IMR-90 (cell line): ENCODE results near the gene PRELP. TPM values are rescaled to one million over a fixed set of nuclear protein-coding genes. Genes with fewer than 3 reads are reported as not detected.
A peak's percentile ranks its signal among the peaks of the same experiment; 100 is the strongest.

Experiments
- ATAC-seq: fragments of 200-7000 bp; cut with Tn5 transposase; 2 replicates; pipeline ENCODE4 v1.9.1; 2020; ENCODE audit warnings: low read depth, mild to moderate bottlenecking, moderate library complexity
- BruUV-seq: library from RNA; stranded (reverse); fragments of 400-500 nt; replicated peaks from 2 replicates; lab custom pipeline; 2021; lab: Mats Ljungman, UMichigan
- CTCF ChIA-PET: fragments of 300-600 bp; formaldehyde crosslinking; extraction: SDS; loops from one replicate; lab custom pipeline; 2021; ENCODE audit warnings: antibody characterized with exemption; lab: Yijun Ruan, JAX
- POLR2A ChIA-PET: fragments of 300-600 bp; sonication (Branson Sonifier 250); formaldehyde crosslinking; loops from one replicate; lab custom pipeline; 2022; ENCODE audit warnings: antibody characterized with exemption; ENCODE audit not compliant: unreplicated experiment; lab: Charles Lee
- DNase-seq: peaks from one replicate; pipeline ENCODE4 v3.0.0; 2013
- H2AFZ ChIP-seq: replicated peaks from 2 replicates; pipeline ENCODE3; 2013; ENCODE audit warnings: low read length, mild to moderate bottlenecking; ENCODE audit not compliant: poor library complexity
- H2AK5ac ChIP-seq: 2 replicates; pipeline ENCODE4 v1.6.1; 2013; ENCODE audit warnings: low read depth, low read length, inconsistent platforms
- H2AK9ac ChIP-seq: replicated peaks from 2 replicates; pipeline ENCODE3; 2013; ENCODE audit warnings: mild to moderate bottlenecking, low read depth, low read length, moderate library complexity; ENCODE audit not compliant: poor library complexity
- H2BK120ac ChIP-seq: 2 replicates; pipeline ENCODE4 v1.6.1; 2013; ENCODE audit warnings: low read depth, low read length, inconsistent platforms
- H2BK15ac ChIP-seq: 3 replicates; pipeline ENCODE4 v1.6.1; 2013; ENCODE audit warnings: low read depth, low read length, inconsistent platforms
- H2BK20ac ChIP-seq: 2 replicates; pipeline ENCODE4 v1.6.1; 2013; ENCODE audit warnings: low read depth, mild to moderate bottlenecking, inconsistent platforms, low read length, moderate library complexity
- H2BK5ac ChIP-seq: 2 replicates; pipeline ENCODE4 v1.6.1; 2013; ENCODE audit warnings: mild to moderate bottlenecking, low read depth, low read length, inconsistent platforms; ENCODE audit not compliant: poor library complexity, severe bottlenecking
- H3K14ac ChIP-seq: replicated peaks from 2 replicates; pipeline ENCODE4 v1.6.1; 2013; ENCODE audit warnings: low read depth, low read length, inconsistent platforms
- H3K18ac ChIP-seq: 2 replicates; pipeline ENCODE4 v1.6.1; 2013; ENCODE audit warnings: low read depth, low read length, control low read depth
- H3K23ac ChIP-seq: 2 replicates; pipeline ENCODE4 v1.6.1; 2013; ENCODE audit warnings: low read depth, low read length, inconsistent platforms
- H3K27ac ChIP-seq: 2 replicates; pipeline ENCODE4 v1.5.1; 2013; ENCODE audit warnings: mild to moderate bottlenecking, control low read depth, low read length; ENCODE audit not compliant: insufficient read depth
- H3K27me3 ChIP-seq: 2 replicates; pipeline ENCODE4 v1.6.1; 2013; ENCODE audit warnings: low read length; ENCODE audit not compliant: control insufficient read depth, insufficient read depth
- H3K36me3 ChIP-seq: 2 replicates; pipeline ENCODE4 v1.6.1; 2013; ENCODE audit warnings: low read length, mixed read lengths; ENCODE audit not compliant: control insufficient read depth, insufficient read depth
- H3K4ac ChIP-seq: 2 replicates; pipeline ENCODE4 v1.6.1; 2013; ENCODE audit warnings: low read depth, low read length, inconsistent platforms
- H3K4me1 ChIP-seq: 2 replicates; pipeline ENCODE4 v1.6.1; 2013; ENCODE audit warnings: low read length, mixed read lengths; ENCODE audit not compliant: control insufficient read depth, insufficient read depth
- H3K4me2 ChIP-seq: 2 replicates; pipeline ENCODE4 v1.6.1; 2013; ENCODE audit warnings: low read depth, mild to moderate bottlenecking, control low read depth, low read length, moderate library complexity
- H3K4me3 ChIP-seq: 2 replicates; pipeline ENCODE4 v1.5.1; 2013; ENCODE audit warnings: low read depth, mild to moderate bottlenecking, control low read depth, low read length, moderate library complexity; ENCODE audit not compliant: insufficient read depth
- H3K56ac ChIP-seq: 2 replicates; pipeline ENCODE4 v1.6.1; 2013; ENCODE audit warnings: low read length, inconsistent platforms; ENCODE audit not compliant: insufficient read depth; ENCODE audit errors: extremely low read depth
- H3K79me1 ChIP-seq, 2 experiments: 2 replicates each; pipeline ENCODE4 v1.6.1; 2013; ENCODE audit warnings: low read length in 2 of 2, inconsistent platforms in 1 of 2, low read depth in 1 of 2
- H3K9ac ChIP-seq: 2 replicates; pipeline ENCODE4 v1.6.1; 2013; ENCODE audit warnings: low read depth, low read length, control low read depth
- H3K9me1 ChIP-seq: 2 replicates; pipeline ENCODE4 v1.6.1; 2013; ENCODE audit warnings: low read length, inconsistent platforms; ENCODE audit not compliant: insufficient read depth
- H3K9me3 ChIP-seq: 2 replicates; pipeline ENCODE4 v1.6.1; 2013; ENCODE audit warnings: low read length; ENCODE audit not compliant: control insufficient read depth, insufficient read depth
- H4K20me1 ChIP-seq: 2 replicates; pipeline ENCODE4 v1.6.1; 2013; ENCODE audit warnings: low read length, inconsistent platforms; ENCODE audit not compliant: insufficient read depth
- H4K5ac ChIP-seq: 2 replicates; pipeline ENCODE4 v1.6.1; 2013; ENCODE audit warnings: mild to moderate bottlenecking, low read depth, low read length, control low read depth
- H4K8ac ChIP-seq, 2 experiments: 2 replicates each; pipeline ENCODE4 v1.6.1; 2013; ENCODE audit warnings: low read depth in 2 of 2, low read length in 2 of 2, control low read depth in 1 of 2, inconsistent platforms in 1 of 2
- H4K91ac ChIP-seq: 2 replicates; pipeline ENCODE4 v1.6.1; 2013; ENCODE audit warnings: low read depth, low read length, inconsistent platforms; ENCODE audit not compliant: insufficient read depth
- BHLHE40 ChIP-seq: fragments of 150-350 bp; IDR thresholded peaks from 2 replicates; pipeline ENCODE4 v1.6.1; 2016; ENCODE audit warnings: mild to moderate bottlenecking, low read depth, low read length
- CEBPB ChIP-seq: IDR thresholded peaks from 2 replicates; pipeline ENCODE4 v1.6.1; 2012; ENCODE audit warnings: low read depth, low read length, improper control_type of control experiment
- CHD1 ChIP-seq: IDR thresholded peaks from 2 replicates; pipeline ENCODE4 v1.6.1; 2012; ENCODE audit warnings: low read depth, low read length, improper control_type of control experiment
- FOS ChIP-seq: fragments of 150-350 bp; IDR thresholded peaks from 2 replicates; pipeline ENCODE4 v1.6.1; 2016; ENCODE audit warnings: low read depth, low read length
- MAFK ChIP-seq: IDR thresholded peaks from 2 replicates; pipeline ENCODE4 v1.6.1; 2012; ENCODE audit warnings: low read depth, low read length, improper control_type of control experiment
- MAZ ChIP-seq: IDR thresholded peaks from 2 replicates; pipeline ENCODE4 v1.6.1; 2012; ENCODE audit warnings: low read depth, mild to moderate bottlenecking, low read length, improper control_type of control experiment, moderate library complexity, borderline replicate concordance
- MXI1 ChIP-seq: IDR thresholded peaks from 2 replicates; pipeline ENCODE4 v1.6.1; 2012; ENCODE audit warnings: low read depth, mild to moderate bottlenecking, low read length, moderate library complexity, borderline replicate concordance
- NFE2L2 ChIP-seq: fragments of 150-350 bp; IDR thresholded peaks from 2 replicates; pipeline ENCODE4 v1.6.1; 2016; ENCODE audit warnings: low read depth, mild to moderate bottlenecking, low read length
- POLR2A ChIP-seq: IDR thresholded peaks from 2 replicates; pipeline ENCODE4 v1.6.1; 2012; ENCODE audit warnings: mild to moderate bottlenecking, low read depth, low read length
- RAD21 ChIP-seq: IDR thresholded peaks from 2 replicates; pipeline ENCODE4 v1.6.1; 2012; ENCODE audit warnings: low read length, improper control_type of control experiment
- RCOR1 ChIP-seq: IDR thresholded peaks from 2 replicates; pipeline ENCODE4 v1.6.1; 2012; ENCODE audit warnings: mild to moderate bottlenecking, low read length, improper control_type of control experiment; ENCODE audit not compliant: insufficient replicate concordance
- RFX5 ChIP-seq: IDR thresholded peaks from 2 replicates; pipeline ENCODE4 v1.8.0; 2012; ENCODE audit warnings: low read depth, mild to moderate bottlenecking, low read length, moderate library complexity
- SMC3 ChIP-seq: fragments of 150-350 bp; IDR thresholded peaks from 2 replicates; pipeline ENCODE4 v1.6.1; 2016; ENCODE audit warnings: low read depth, mild to moderate bottlenecking, antibody characterized with exemption, low read length, moderate library complexity
- WGBS, 2 experiments: methylation state at CpG; one replicate each; pipeline versions ENCODE4 v1.1.5 to v1.1.7; 2013; ENCODE audit warnings: missing lambda C conversion rate in 2 of 2; ENCODE audit not compliant: insufficient read length in 1 of 2; ENCODE audit errors: extremely low coverage in 2 of 2; 5-methylcytosine and 5-hydroxymethylcytosine counted together
- dilution Hi-C: fragments of 300-500 bp; cut with HindIII; formaldehyde crosslinking; loops from one replicate; pipeline ENCODE4 v1.14.3; 2018; ENCODE audit warnings: low sequenced_read_pairs; ENCODE audit not compliant: unreplicated experiment
- in situ Hi-C: fragments of 300-500 bp; cut with MboI; formaldehyde crosslinking; loops from 3 replicates; pipeline ENCODE4 v1.14.3; 2019; ENCODE audit warnings: low sequenced_read_pairs, inconsistent platforms, mixed read lengths
- intact Hi-C: fragments of 100-400 bp; cut with micrococcal nuclease; formaldehyde crosslinking; loops from 2 replicates; pipeline ENCODE4 v1.10.0; 2022
- polyA plus RNA-seq, 3 experiments: library from polyadenylated mRNA; depleted of rRNA; stranded (reverse); fragments of >200 nt; gene quantifications; 2 replicates each; pipeline ENCODE4 v1.2.3, GENCODE V29; 2012; ENCODE audit warnings: low replicate concordance in 1 of 3
- total RNA-seq: library from RNA; depleted of rRNA; stranded (reverse); fragments of >200 nt; gene quantifications from 2 replicates; pipeline ENCODE4 v1.2.3, GENCODE V29; 2012
- TF ChIP-seq, protein P1 (sequence below): fragments of 150-350 bp; IDR thresholded peaks from 2 replicates; pipeline ENCODE4 v1.6.1; 2016; ENCODE audit warnings: low read depth, mild to moderate bottlenecking, low read length, moderate library complexity, borderline replicate concordance
- TF ChIP-seq, protein P2 (sequence below): conservative IDR thresholded peaks from 2 replicates; pipeline ENCODE4 v1.5.1; 2012; ENCODE audit warnings: mild to moderate bottlenecking, low read depth, low read length, improper control_type of control experiment
- TF ChIP-seq, protein P3 (sequence below): fragments of 150-350 bp; IDR thresholded peaks from 2 replicates; pipeline ENCODE4 v1.6.1; 2017; ENCODE audit warnings: mild to moderate bottlenecking, antibody characterized with exemption, low read length, low read depth

Gene PRELP
- total and polyA plus RNA-seq, 2 of the 4 experiments (the other 2 are of a cell fraction), result 0.56 TPM; not detected in 1

- no peak overlapping the region for H3K14ac ChIP-seq
- H3K4ac ChIP-seq, result 0 out of 2 replicates have a peak overlapping the region, but pooled peaks have one; percentile 10
- 0 out of 2 replicates have a peak overlapping the region, but pooled peaks have one; percentile 3 for H2BK20ac ChIP-seq
- POLR2A ChIA-PET, result no interaction called here
- no peaks in the 10 kb centered on the region; the same call in 1 of the 2 replicates for H3K27me3 ChIP-seq
- H4K5ac ChIP-seq, result no peak overlapping the region; the same call in 1 of the 2 replicates
- no peak overlapping the region for H3K4me3 ChIP-seq
- no peak overlapping the region for H2BK5ac ChIP-seq
- H3K9me1 ChIP-seq, result peaks cover 6% of the 10 kb centered on the region
- no peak overlapping the region for H3K4me2 ChIP-seq
- peak overlapping the region; percentile 1; the same call in 1 of the 2 replicates for H2BK120ac ChIP-seq
- H3K79me1 ChIP-seq, result no peaks in the 10 kb centered on the region
- H4K91ac ChIP-seq, result peak overlapping the region; percentile 27; the same call in 1 of the 2 replicates
- CTCF ChIA-PET, result no interaction called here
- peak overlapping the region; percentile 44 for H2AFZ ChIP-seq
- intact Hi-C loops (no loop called here), dilution Hi-C loops (no loop called here), in situ Hi-C loops (no loop called here)
- H3K18ac ChIP-seq, result no peak overlapping the region; the same call in 1 of the 2 replicates
- H4K8ac ChIP-seq, result 0 out of 4 replicates have a peak overlapping the region, but pooled peaks of 1 of the 2 experiments have one; percentile 1
- ATAC-seq, result peak; percentile 54
- 5% methylated on average over 4 of the region's 7 CpGs; no CpG with 5 or more reads in 1 of the 2 experiments for WGBS, 2 experiments
- no peak overlapping the region for H2AK9ac ChIP-seq
- peaks cover 19% of the 10 kb centered on the region for H3K4me1 ChIP-seq
- no TSS peak for BruUV-seq
- no peak overlapping the region for H3K56ac ChIP-seq
- peak overlapping the region; percentile 30; the same call in 1 of the 2 replicates for H2AK5ac ChIP-seq
- no peak overlapping the region for H3K9ac ChIP-seq
- no peak overlapping the region for H3K27ac ChIP-seq
- no peaks in the 10 kb centered on the region for H3K9me3 ChIP-seq
- no peak for DNase-seq
- H2BK15ac ChIP-seq, result no peak overlapping the region; the same call in 2 of the 3 replicates
- no peak for TF ChIP-seq CEBPB
- TF ChIP-seq, protein P1, sequence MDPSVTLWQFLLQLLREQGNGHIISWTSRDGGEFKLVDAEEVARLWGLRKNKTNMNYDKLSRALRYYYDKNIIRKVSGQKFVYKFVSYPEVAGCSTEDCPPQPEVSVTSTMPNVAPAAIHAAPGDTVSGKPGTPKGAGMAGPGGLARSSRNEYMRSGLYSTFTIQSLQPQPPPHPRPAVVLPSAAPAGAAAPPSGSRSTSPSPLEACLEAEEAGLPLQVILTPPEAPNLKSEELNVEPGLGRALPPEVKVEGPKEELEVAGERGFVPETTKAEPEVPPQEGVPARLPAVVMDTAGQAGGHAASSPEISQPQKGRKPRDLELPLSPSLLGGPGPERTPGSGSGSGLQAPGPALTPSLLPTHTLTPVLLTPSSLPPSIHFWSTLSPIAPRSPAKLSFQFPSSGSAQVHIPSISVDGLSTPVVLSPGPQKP, result no peak
- TF ChIP-seq FOS, result no peak
- TF ChIP-seq POLR2A, result no peak
- no peak for TF ChIP-seq RAD21
- TF ChIP-seq CHD1, result no peak
- TF ChIP-seq SMC3, result no peak
- TF ChIP-seq, protein P2, sequence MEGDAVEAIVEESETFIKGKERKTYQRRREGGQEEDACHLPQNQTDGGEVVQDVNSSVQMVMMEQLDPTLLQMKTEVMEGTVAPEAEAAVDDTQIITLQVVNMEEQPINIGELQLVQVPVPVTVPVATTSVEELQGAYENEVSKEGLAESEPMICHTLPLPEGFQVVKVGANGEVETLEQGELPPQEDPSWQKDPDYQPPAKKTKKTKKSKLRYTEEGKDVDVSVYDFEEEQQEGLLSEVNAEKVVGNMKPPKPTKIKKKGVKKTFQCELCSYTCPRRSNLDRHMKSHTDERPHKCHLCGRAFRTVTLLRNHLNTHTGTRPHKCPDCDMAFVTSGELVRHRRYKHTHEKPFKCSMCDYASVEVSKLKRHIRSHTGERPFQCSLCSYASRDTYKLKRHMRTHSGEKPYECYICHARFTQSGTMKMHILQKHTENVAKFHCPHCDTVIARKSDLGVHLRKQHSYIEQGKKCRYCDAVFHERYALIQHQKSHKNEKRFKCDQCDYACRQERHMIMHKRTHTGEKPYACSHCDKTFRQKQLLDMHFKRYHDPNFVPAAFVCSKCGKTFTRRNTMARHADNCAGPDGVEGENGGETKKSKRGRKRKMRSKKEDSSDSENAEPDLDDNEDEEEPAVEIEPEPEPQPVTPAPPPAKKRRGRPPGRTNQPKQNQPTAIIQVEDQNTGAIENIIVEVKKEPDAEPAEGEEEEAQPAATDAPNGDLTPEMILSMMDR, result no peak
- TF ChIP-seq MXI1, result no peak
- no peak for TF ChIP-seq NFE2L2
- TF ChIP-seq BHLHE40, result no peak
- no peak for TF ChIP-seq RCOR1
- no peak for TF ChIP-seq MAZ
- TF ChIP-seq MAFK, result no peak
- TF ChIP-seq, protein P3, sequence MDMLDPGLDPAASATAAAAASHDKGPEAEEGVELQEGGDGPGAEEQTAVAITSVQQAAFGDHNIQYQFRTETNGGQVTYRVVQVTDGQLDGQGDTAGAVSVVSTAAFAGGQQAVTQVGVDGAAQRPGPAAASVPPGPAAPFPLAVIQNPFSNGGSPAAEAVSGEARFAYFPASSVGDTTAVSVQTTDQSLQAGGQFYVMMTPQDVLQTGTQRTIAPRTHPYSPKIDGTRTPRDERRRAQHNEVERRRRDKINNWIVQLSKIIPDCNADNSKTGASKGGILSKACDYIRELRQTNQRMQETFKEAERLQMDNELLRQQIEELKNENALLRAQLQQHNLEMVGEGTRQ, result no peak
- no peak for TF ChIP-seq RFX5
- no peaks in the 10 kb centered on the region for H4K20me1 ChIP-seq
- no peaks in the 10 kb centered on the region for H3K36me3 ChIP-seq
- H3K23ac ChIP-seq, result no peak overlapping the region
These were observed 9.7 kb upstream of the PRELP start for GRCh38 chr1:203465948-203466347.
